ENCODE data around the gene CLNK.

DNA sequence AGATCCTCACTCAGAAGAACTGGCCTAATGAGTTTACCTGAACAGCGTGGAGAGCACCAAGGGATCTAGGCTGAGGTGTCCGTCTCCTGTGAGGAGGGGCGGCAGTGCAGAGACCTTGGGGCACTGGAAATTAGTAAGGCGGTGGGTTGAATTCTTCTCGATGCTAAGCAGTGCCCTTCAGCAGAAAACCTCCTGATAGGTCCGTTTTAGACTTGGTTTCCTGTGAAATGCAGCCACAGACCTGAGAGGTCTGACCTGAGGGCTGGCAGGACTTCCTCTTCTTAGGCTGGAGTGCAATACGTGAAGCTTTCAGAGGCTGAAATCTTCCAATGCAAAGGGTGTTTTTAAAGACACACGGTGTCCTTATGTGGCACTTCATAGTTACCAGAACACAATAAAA is at the start of gene CLNK:
- TF ChIP-seq, protein P1, sequence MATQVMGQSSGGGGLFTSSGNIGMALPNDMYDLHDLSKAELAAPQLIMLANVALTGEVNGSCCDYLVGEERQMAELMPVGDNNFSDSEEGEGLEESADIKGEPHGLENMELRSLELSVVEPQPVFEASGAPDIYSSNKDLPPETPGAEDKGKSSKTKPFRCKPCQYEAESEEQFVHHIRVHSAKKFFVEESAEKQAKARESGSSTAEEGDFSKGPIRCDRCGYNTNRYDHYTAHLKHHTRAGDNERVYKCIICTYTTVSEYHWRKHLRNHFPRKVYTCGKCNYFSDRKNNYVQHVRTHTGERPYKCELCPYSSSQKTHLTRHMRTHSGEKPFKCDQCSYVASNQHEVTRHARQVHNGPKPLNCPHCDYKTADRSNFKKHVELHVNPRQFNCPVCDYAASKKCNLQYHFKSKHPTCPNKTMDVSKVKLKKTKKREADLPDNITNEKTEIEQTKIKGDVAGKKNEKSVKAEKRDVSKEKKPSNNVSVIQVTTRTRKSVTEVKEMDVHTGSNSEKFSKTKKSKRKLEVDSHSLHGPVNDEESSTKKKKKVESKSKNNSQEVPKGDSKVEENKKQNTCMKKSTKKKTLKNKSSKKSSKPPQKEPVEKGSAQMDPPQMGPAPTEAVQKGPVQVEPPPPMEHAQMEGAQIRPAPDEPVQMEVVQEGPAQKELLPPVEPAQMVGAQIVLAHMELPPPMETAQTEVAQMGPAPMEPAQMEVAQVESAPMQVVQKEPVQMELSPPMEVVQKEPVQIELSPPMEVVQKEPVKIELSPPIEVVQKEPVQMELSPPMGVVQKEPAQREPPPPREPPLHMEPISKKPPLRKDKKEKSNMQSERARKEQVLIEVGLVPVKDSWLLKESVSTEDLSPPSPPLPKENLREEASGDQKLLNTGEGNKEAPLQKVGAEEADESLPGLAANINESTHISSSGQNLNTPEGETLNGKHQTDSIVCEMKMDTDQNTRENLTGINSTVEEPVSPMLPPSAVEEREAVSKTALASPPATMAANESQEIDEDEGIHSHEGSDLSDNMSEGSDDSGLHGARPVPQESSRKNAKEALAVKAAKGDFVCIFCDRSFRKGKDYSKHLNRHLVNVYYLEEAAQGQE (IDR thresholded peaks at IDR 0.05; ENCODE audit: insufficient read depth in 1 of 2, low read depth in 2 of 2, low read length in 2 of 2), result no peak
- TF ChIP-seq SIN3A (IDR thresholded peaks at IDR 0.05; ENCODE audit: borderline replicate concordance, insufficient read depth, low read length) (no peak), POLR2AphosphoS5 (IDR thresholded peaks at IDR 0.05; ENCODE audit: low read depth, low read length) (no peak), TAF1 (IDR thresholded peaks at IDR 0.05; ENCODE audit: borderline replicate concordance, insufficient read depth, low read length) (no peak)

All from PFSK-1 (cell line).